WTC11 (cell line): ENCODE data around the gene PIN4. TPM values are rescaled to one million over a fixed set of nuclear protein-coding genes. Genes with fewer than 3 reads are reported as not detected.
A peak's percentile ranks its signal among the peaks of the same experiment; 100 is the strongest.

ENCODE experiments used
- ATAC-seq: fragments of 200-7000 bp; cut with Tn5 transposase; 2 replicates; pipeline ENCODE4 v1.10.0; 2021; ENCODE audit warnings: mild to moderate bottlenecking, moderate library complexity
- CTCF ChIA-PET: fragments of 300-600 bp; sonication (Branson Sonifier 250); formaldehyde crosslinking; loops from one replicate; lab custom pipeline; 2021; ENCODE audit warnings: antibody characterized with exemption; lab: Charles Lee
- POLR2A ChIA-PET: fragments of 350-600 bp; sonication (Branson Sonifier 250); formaldehyde crosslinking; loops from one replicate; lab custom pipeline; 2021; ENCODE audit warnings: antibody characterized with exemption; lab: Charles Lee
- DNase-seq: peaks from one replicate; pipeline ENCODE4 v3.0.0; 2021; ENCODE audit warnings: low spot score
- H3K27ac Mint-ChIP-seq: 2 replicates; pipeline ENCODE4 v1.8.0; 2021; ENCODE audit warnings: mixed read lengths
- H3K27me3 Mint-ChIP-seq: 2 replicates; pipeline ENCODE4 v1.8.0; 2021; ENCODE audit warnings: low read depth, mild to moderate bottlenecking, moderate library complexity, mixed read lengths
- H3K36me3 Mint-ChIP-seq: 2 replicates; pipeline ENCODE4 v1.8.0; 2021; ENCODE audit warnings: mixed read lengths
- H3K4me1 Mint-ChIP-seq: 2 replicates; pipeline ENCODE4 v1.8.0; 2022; ENCODE audit warnings: mixed read lengths
- H3K4me3 Mint-ChIP-seq: 2 replicates; pipeline ENCODE4 v1.8.0; 2021; ENCODE audit warnings: mild to moderate bottlenecking, moderate library complexity, mixed read lengths
- H3K9me3 Mint-ChIP-seq: 2 replicates; pipeline ENCODE4 v1.8.0; 2021; ENCODE audit warnings: mixed read lengths
- ETV6 ChIP-seq: sonication (generic); formaldehyde crosslinking; IDR thresholded peaks from 2 replicates; pipeline ENCODE4 v1.8.1; 2022; ENCODE audit warnings: mild to moderate bottlenecking, missing genetic modification reagents
- FOXJ3 ChIP-seq: sonication (generic); formaldehyde crosslinking; IDR thresholded peaks from 2 replicates; pipeline ENCODE4 v1.9.0; 2021; ENCODE audit warnings: missing genetic modification reagents, mild to moderate bottlenecking, borderline replicate concordance
- FOXP1 ChIP-seq: sonication (generic); formaldehyde crosslinking; IDR thresholded peaks from 2 replicates; pipeline ENCODE4 v1.8.0; 2022; ENCODE audit warnings: missing genetic modification reagents, mild to moderate bottlenecking, moderate library complexity, borderline replicate concordance
- IRF2 ChIP-seq: sonication (generic); formaldehyde crosslinking; IDR thresholded peaks from 2 replicates; pipeline ENCODE4 v1.8.0; 2022; ENCODE audit warnings: low read depth, missing genetic modification reagents, borderline replicate concordance
- MYBL2 ChIP-seq: sonication (generic); formaldehyde crosslinking; IDR thresholded peaks from 2 replicates; pipeline ENCODE4 v1.8.1; 2023; ENCODE audit warnings: mild to moderate bottlenecking, moderate library complexity, missing genetic modification reagents
- SMAD3 ChIP-seq: sonication (generic); formaldehyde crosslinking; IDR thresholded peaks from 2 replicates; pipeline ENCODE4 v1.8.0; 2022; ENCODE audit warnings: missing genetic modification reagents, mild to moderate bottlenecking, borderline replicate concordance
- TEAD1 ChIP-seq: sonication (generic); formaldehyde crosslinking; IDR thresholded peaks from 2 replicates; pipeline ENCODE4 v1.8.0; 2022; ENCODE audit warnings: mild to moderate bottlenecking, missing genetic modification reagents
- TP53 ChIP-seq: sonication (generic); formaldehyde crosslinking; IDR thresholded peaks from 2 replicates; pipeline ENCODE4 v1.8.1; 2023; ENCODE audit warnings: mild to moderate bottlenecking, missing genetic modification reagents
- ZBTB21 ChIP-seq: sonication (generic); formaldehyde crosslinking; IDR thresholded peaks from 2 replicates; pipeline ENCODE4 v1.8.1; 2023; ENCODE audit warnings: mild to moderate bottlenecking, missing genetic modification reagents, borderline replicate concordance
- ZNF121 ChIP-seq: sonication (generic); formaldehyde crosslinking; IDR thresholded peaks from 2 replicates; pipeline ENCODE4 v1.8.0; 2023; ENCODE audit warnings: missing genetic modification reagents
- ZNF232 ChIP-seq: sonication (generic); formaldehyde crosslinking; IDR thresholded peaks from 2 replicates; pipeline ENCODE4 v1.8.0; 2022; ENCODE audit warnings: mild to moderate bottlenecking, missing genetic modification reagents
- total RNA-seq: library from RNA; stranded (reverse); gene quantifications from 3 replicates; pipeline ENCODE4 v1.2.3, GENCODE V29; 2021
- TF ChIP-seq, protein P1 (sequence below): sonication (generic); formaldehyde crosslinking; IDR thresholded peaks from 2 replicates; pipeline ENCODE4 v1.8.0; 2022; ENCODE audit warnings: mild to moderate bottlenecking, missing genetic modification reagents
- TF ChIP-seq, protein P2 (sequence below): sonication (generic); formaldehyde crosslinking; conservative IDR thresholded peaks from 2 replicates; pipeline ENCODE4 v1.8.1; 2023; ENCODE audit warnings: mild to moderate bottlenecking, low read depth, missing genetic modification reagents, moderate library complexity
- TF ChIP-seq, protein P3 (sequence below): fragments of 250-450 bp; sonication (Bioruptor Pico); IDR thresholded peaks from 2 replicates; pipeline ENCODE4 v1.9.0; 2021; ENCODE audit warnings: mild to moderate bottlenecking
- TF ChIP-seq, protein P4 (sequence below): sonication (generic); formaldehyde crosslinking; IDR thresholded peaks from 2 replicates; pipeline ENCODE4 v1.8.1; 2023; ENCODE audit warnings: mild to moderate bottlenecking, missing genetic modification reagents
- TF ChIP-seq, protein P5 (sequence below): sonication (generic); formaldehyde crosslinking; IDR thresholded peaks from 2 replicates; pipeline ENCODE4 v1.8.1; 2023; ENCODE audit warnings: mild to moderate bottlenecking, missing genetic modification reagents
- TF ChIP-seq, protein P6 (sequence below): sonication (generic); formaldehyde crosslinking; conservative IDR thresholded peaks from 2 replicates; pipeline ENCODE4 v1.8.1; 2022; ENCODE audit warnings: mild to moderate bottlenecking, missing genetic modification reagents
- TF ChIP-seq, protein P7 (sequence below): sonication (generic); formaldehyde crosslinking; IDR thresholded peaks from 2 replicates; pipeline ENCODE4 v1.8.1; 2022; ENCODE audit warnings: mild to moderate bottlenecking, moderate library complexity, missing genetic modification reagents

The PIN4 gene
- total RNA-seq, 1 experiment from 2014 or later = 9.3 TPM

DNA sequence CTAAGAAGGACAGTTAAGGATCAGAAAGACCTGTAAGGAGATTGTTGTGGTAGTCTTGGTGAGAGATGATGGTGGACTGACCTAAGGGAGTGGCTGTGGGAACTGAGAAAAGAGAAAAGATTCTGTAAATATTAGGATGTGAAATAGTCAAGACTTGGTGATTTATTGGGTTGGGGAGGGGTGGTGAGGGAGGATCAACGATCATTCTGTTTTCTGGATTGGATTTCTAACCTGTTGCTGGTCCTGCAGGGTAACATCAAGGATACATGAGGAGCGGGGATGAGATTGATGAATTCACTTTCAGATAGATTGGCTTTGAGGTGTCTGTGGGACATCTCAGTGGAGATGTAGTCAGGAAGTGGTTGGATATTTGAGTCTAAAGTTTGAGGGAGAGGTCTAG is 1.4 kb downstream of the PIN4 start:
- Mint-ChIP-seq H3K36me3 (no peaks in the 10 kb centered on the region), H3K27ac (no peak overlapping the region)
- no peak for TF ChIP-seq ZBTB21
- TF ChIP-seq, protein P1, sequence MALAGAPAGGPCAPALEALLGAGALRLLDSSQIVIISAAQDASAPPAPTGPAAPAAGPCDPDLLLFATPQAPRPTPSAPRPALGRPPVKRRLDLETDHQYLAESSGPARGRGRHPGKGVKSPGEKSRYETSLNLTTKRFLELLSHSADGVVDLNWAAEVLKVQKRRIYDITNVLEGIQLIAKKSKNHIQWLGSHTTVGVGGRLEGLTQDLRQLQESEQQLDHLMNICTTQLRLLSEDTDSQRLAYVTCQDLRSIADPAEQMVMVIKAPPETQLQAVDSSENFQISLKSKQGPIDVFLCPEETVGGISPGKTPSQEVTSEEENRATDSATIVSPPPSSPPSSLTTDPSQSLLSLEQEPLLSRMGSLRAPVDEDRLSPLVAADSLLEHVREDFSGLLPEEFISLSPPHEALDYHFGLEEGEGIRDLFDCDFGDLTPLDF (CRISPR knock-in tag) = no peak
- TF ChIP-seq ZNF121 (CRISPR knock-in tag) = no peak
- TF ChIP-seq, protein P2, sequence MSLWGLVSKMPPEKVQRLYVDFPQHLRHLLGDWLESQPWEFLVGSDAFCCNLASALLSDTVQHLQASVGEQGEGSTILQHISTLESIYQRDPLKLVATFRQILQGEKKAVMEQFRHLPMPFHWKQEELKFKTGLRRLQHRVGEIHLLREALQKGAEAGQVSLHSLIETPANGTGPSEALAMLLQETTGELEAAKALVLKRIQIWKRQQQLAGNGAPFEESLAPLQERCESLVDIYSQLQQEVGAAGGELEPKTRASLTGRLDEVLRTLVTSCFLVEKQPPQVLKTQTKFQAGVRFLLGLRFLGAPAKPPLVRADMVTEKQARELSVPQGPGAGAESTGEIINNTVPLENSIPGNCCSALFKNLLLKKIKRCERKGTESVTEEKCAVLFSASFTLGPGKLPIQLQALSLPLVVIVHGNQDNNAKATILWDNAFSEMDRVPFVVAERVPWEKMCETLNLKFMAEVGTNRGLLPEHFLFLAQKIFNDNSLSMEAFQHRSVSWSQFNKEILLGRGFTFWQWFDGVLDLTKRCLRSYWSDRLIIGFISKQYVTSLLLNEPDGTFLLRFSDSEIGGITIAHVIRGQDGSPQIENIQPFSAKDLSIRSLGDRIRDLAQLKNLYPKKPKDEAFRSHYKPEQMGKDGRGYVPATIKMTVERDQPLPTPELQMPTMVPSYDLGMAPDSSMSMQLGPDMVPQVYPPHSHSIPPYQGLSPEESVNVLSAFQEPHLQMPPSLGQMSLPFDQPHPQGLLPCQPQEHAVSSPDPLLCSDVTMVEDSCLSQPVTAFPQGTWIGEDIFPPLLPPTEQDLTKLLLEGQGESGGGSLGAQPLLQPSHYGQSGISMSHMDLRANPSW (CRISPR knock-in tag) = no peak
- TF ChIP-seq, protein P3, sequence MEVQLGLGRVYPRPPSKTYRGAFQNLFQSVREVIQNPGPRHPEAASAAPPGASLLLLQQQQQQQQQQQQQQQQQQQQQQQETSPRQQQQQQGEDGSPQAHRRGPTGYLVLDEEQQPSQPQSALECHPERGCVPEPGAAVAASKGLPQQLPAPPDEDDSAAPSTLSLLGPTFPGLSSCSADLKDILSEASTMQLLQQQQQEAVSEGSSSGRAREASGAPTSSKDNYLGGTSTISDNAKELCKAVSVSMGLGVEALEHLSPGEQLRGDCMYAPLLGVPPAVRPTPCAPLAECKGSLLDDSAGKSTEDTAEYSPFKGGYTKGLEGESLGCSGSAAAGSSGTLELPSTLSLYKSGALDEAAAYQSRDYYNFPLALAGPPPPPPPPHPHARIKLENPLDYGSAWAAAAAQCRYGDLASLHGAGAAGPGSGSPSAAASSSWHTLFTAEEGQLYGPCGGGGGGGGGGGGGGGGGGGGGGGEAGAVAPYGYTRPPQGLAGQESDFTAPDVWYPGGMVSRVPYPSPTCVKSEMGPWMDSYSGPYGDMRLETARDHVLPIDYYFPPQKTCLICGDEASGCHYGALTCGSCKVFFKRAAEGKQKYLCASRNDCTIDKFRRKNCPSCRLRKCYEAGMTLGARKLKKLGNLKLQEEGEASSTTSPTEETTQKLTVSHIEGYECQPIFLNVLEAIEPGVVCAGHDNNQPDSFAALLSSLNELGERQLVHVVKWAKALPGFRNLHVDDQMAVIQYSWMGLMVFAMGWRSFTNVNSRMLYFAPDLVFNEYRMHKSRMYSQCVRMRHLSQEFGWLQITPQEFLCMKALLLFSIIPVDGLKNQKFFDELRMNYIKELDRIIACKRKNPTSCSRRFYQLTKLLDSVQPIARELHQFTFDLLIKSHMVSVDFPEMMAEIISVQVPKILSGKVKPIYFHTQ (CRISPR knock-in tag) = no peak
- TF ChIP-seq, protein P4, sequence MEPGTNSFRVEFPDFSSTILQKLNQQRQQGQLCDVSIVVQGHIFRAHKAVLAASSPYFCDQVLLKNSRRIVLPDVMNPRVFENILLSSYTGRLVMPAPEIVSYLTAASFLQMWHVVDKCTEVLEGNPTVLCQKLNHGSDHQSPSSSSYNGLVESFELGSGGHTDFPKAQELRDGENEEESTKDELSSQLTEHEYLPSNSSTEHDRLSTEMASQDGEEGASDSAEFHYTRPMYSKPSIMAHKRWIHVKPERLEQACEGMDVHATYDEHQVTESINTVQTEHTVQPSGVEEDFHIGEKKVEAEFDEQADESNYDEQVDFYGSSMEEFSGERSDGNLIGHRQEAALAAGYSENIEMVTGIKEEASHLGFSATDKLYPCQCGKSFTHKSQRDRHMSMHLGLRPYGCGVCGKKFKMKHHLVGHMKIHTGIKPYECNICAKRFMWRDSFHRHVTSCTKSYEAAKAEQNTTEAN = no peak
- TF ChIP-seq ETV6 (CRISPR knock-in tag) = no peak
- no peak for TF ChIP-seq TP53
- TF ChIP-seq, all 79 proteins: peak for 0
- H3K4me3 Mint-ChIP-seq = no peak overlapping the region
- H3K27me3 Mint-ChIP-seq = no peaks in the 10 kb centered on the region
- CTCF ChIA-PET = no interaction called here
- no peak for ATAC-seq
- no peaks in the 10 kb centered on the region for H3K4me1 Mint-ChIP-seq
- POLR2A ChIA-PET = interaction anchor here (0.6 kb wide), 1 partner anchor 52 kb away, joined by 5 read pairs; no protein-coding TSS in a partner anchor
- DNase-seq = no peak
- H3K9me3 Mint-ChIP-seq = no peaks in the 10 kb centered on the region

DNA sequence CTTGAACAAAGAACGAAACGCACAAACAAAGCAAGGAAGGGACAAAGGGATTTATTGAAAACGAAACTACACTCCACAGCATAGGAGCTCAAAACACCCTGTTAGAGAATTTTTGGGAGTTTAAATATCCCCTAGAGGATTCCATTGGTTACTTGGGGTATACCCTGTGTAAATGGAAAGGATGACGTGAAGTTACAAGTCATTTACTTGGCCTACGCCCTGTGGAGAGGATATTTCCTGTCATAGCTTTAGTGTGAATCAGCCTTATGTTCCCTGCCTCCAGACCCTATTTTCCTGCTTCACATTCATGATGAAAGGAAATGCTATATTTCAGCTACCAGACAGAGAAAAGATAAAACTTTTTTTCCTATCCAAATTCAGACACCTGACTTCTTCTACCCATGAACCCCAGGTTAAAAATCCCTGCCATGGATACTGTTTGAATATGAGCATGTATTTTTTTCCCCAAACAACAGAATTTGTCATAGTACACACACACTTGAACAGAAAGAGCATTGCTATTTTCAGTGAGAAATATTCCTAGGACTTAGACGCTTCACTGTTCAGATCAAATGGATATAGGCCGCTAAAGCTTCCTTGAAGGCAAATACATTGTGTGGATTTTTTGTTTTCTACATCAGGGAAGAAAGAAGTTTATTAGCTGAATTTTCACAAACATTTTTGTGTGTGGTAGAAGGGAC is 20.4 kb downstream of the PIN4 start:
- DNase-seq = no peak
- Mint-ChIP-seq H3K9me3 (peaks cover 8% of the 10 kb centered on the region), H3K4me1 (peaks cover 22% of the 10 kb centered on the region), H3K36me3 (peaks cover 33% of the 10 kb centered on the region), H3K27me3 (no peaks in the 10 kb centered on the region), H3K4me3 (peak overlapping the region; percentile 18; the same call in 1 of the 2 replicates), H3K27ac (peak overlapping the region; percentile 70)
- POLR2A ChIA-PET = interaction anchor here (0.5 kb wide), 1 partner anchor 62 kb away, joined by 3 read pairs; no protein-coding TSS in a partner anchor
- CTCF ChIA-PET = interaction anchor here (1.0 to 2.4 kb wide), 2 partner anchors 21 to 96 kb away, joined by 3 to 8 read pairs; partner anchors contain the start of gene PIN4
- no peak for ATAC-seq
- TF ChIP-seq, protein P5, sequence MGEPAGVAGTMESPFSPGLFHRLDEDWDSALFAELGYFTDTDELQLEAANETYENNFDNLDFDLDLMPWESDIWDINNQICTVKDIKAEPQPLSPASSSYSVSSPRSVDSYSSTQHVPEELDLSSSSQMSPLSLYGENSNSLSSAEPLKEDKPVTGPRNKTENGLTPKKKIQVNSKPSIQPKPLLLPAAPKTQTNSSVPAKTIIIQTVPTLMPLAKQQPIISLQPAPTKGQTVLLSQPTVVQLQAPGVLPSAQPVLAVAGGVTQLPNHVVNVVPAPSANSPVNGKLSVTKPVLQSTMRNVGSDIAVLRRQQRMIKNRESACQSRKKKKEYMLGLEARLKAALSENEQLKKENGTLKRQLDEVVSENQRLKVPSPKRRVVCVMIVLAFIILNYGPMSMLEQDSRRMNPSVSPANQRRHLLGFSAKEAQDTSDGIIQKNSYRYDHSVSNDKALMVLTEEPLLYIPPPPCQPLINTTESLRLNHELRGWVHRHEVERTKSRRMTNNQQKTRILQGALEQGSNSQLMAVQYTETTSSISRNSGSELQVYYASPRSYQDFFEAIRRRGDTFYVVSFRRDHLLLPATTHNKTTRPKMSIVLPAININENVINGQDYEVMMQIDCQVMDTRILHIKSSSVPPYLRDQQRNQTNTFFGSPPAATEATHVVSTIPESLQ (CRISPR knock-in tag) = no peak
- no peak for TF ChIP-seq FOXJ3 (CRISPR knock-in tag)
- TF ChIP-seq, protein P3 (CRISPR knock-in tag) = no peak
- no peak for TF ChIP-seq IRF2
- no peak for TF ChIP-seq TEAD1 (CRISPR knock-in tag)
- no peak for TF ChIP-seq ZNF232
- no peak for TF ChIP-seq SMAD3 (CRISPR knock-in tag)
- TF ChIP-seq, protein P6, sequence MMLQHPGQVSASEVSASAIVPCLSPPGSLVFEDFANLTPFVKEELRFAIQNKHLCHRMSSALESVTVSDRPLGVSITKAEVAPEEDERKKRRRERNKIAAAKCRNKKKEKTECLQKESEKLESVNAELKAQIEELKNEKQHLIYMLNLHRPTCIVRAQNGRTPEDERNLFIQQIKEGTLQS = no peak
- TF ChIP-seq MYBL2 (CRISPR knock-in tag) = no peak
- TF ChIP-seq, protein P7, sequence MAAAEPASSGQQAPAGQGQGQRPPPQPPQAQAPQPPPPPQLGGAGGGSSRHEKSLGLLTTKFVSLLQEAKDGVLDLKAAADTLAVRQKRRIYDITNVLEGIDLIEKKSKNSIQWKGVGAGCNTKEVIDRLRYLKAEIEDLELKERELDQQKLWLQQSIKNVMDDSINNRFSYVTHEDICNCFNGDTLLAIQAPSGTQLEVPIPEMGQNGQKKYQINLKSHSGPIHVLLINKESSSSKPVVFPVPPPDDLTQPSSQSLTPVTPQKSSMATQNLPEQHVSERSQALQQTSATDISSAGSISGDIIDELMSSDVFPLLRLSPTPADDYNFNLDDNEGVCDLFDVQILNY (CRISPR knock-in tag) = no peak
- TF ChIP-seq FOXP1 = no peak
